ENCODE results near the gene PRKCB.

DNA sequence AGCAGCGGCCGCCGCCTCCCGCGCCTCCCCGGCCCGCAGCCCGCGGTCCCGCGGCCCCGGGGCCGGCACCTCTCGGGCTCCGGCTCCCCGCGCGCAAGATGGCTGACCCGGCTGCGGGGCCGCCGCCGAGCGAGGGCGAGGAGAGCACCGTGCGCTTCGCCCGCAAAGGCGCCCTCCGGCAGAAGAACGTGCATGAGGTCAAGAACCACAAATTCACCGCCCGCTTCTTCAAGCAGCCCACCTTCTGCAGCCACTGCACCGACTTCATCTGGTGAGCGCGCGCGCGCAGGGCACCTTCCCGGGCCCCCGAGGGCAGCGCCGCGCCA lies 258 bp downstream of the PRKCB start:
- TF ChIP-seq, protein P1, sequence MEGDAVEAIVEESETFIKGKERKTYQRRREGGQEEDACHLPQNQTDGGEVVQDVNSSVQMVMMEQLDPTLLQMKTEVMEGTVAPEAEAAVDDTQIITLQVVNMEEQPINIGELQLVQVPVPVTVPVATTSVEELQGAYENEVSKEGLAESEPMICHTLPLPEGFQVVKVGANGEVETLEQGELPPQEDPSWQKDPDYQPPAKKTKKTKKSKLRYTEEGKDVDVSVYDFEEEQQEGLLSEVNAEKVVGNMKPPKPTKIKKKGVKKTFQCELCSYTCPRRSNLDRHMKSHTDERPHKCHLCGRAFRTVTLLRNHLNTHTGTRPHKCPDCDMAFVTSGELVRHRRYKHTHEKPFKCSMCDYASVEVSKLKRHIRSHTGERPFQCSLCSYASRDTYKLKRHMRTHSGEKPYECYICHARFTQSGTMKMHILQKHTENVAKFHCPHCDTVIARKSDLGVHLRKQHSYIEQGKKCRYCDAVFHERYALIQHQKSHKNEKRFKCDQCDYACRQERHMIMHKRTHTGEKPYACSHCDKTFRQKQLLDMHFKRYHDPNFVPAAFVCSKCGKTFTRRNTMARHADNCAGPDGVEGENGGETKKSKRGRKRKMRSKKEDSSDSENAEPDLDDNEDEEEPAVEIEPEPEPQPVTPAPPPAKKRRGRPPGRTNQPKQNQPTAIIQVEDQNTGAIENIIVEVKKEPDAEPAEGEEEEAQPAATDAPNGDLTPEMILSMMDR (IDR thresholded peaks at IDR 0.05; ENCODE audit: poor library complexity, severe bottlenecking), result no peak
- TF ChIP-seq EZH2 (IDR thresholded peaks at IDR 0.05; ENCODE audit: borderline replicate concordance, insufficient read depth, low read length, poor library complexity, severe bottlenecking) (no peak), RAD21 (conservative IDR thresholded peaks at IDR 0.05) (no peak), TAF1 (IDR thresholded peaks at IDR 0.05; ENCODE audit: low read depth) (no peak)

All from neural cell (in vitro differentiated cells).